PC-9 (cell line): ENCODE results near the gene DMWD. TPM values are rescaled to one million over a fixed set of nuclear protein-coding genes. Genes with fewer than 3 reads are reported as not detected.

Experiments
- BruUV-seq: library from RNA; stranded (reverse); fragments of 400-500 nt; replicated peaks from 2 replicates; lab custom pipeline; 2021; lab: Mats Ljungman, UMichigan
- CTCF ChIA-PET: fragments of 300-600 bp; sonication (Branson Sonifier 250); formaldehyde crosslinking; loops from one replicate; lab custom pipeline; 2022; ENCODE audit warnings: antibody characterized with exemption; lab: Charles Lee
- POLR2A ChIA-PET: fragments of 300-600 bp; sonication (Branson Sonifier 250); formaldehyde crosslinking; loops from one replicate; lab custom pipeline; 2022; ENCODE audit warnings: antibody characterized with exemption; ENCODE audit not compliant: unreplicated experiment; lab: Charles Lee
- DNase-seq, 2 experiments: peaks; one replicate each; pipeline versions ENCODE4 v3.0.0 to v3.0.0-alpha.2; 2015 to 2022; ENCODE audit warnings: mixed read lengths in 1 of 2
- H2AFZ ChIP-seq: fragments of 200-600 bp; sonication (generic); 2 replicates; pipeline ENCODE4 v1.8.1; 2017; ENCODE audit warnings: antibody characterized with exemption
- H3F3A ChIP-seq: fragments of 200-600 bp; sonication (generic); 2 replicates; pipeline ENCODE4 v1.8.1; 2017; ENCODE audit warnings: antibody characterized with exemption, mild to moderate bottlenecking, low read depth; ENCODE audit not compliant: insufficient read depth
- H3K27ac ChIP-seq: fragments of 200-600 bp; sonication (generic); 2 replicates; pipeline ENCODE4 v1.6.1; 2016; ENCODE audit warnings: mixed run types
- H3K27me3 ChIP-seq: fragments of 200-600 bp; sonication (generic); 2 replicates; pipeline ENCODE4 v1.6.1; 2016; ENCODE audit warnings: low read depth, mixed run types; ENCODE audit not compliant: insufficient read depth
- H3K36me3 ChIP-seq: fragments of 200-600 bp; sonication (generic); 2 replicates; pipeline ENCODE4 v1.6.1; 2016; ENCODE audit warnings: low read depth, mixed run types
- H3K4me1 ChIP-seq: fragments of 200-600 bp; sonication (generic); replicated peaks from 2 replicates; pipeline ENCODE4 v1.6.1; 2016; ENCODE audit warnings: mixed run types; ENCODE audit not compliant: insufficient read depth
- H3K4me2 ChIP-seq: fragments of 200-600 bp; sonication (generic); 2 replicates; pipeline ENCODE4 v1.6.1; 2017; ENCODE audit warnings: mixed run types
- H3K4me3 ChIP-seq: fragments of 200-600 bp; sonication (generic); 2 replicates; pipeline ENCODE4 v1.6.1; 2016; ENCODE audit warnings: mixed run types
- H3K79me2 ChIP-seq: fragments of 200-600 bp; sonication (generic); 2 replicates; pipeline ENCODE4 v1.6.1; 2017; ENCODE audit warnings: low read depth, mixed run types
- H3K9me2 ChIP-seq: fragments of 200-600 bp; sonication (generic); 2 replicates; pipeline ENCODE4 v1.8.1; 2017; ENCODE audit warnings: mild to moderate bottlenecking; ENCODE audit not compliant: insufficient read depth
- H3K9me3 ChIP-seq: fragments of 200-600 bp; sonication (generic); 2 replicates; pipeline ENCODE4 v1.8.1; 2016; ENCODE audit warnings: low read depth; ENCODE audit not compliant: insufficient read depth
- H4K20me1 ChIP-seq: fragments of 200-600 bp; sonication (generic); 2 replicates; pipeline ENCODE4 v1.8.1; 2017; ENCODE audit not compliant: insufficient read depth
- EZH2 ChIP-seq: fragments of 200-600 bp; sonication (generic); IDR thresholded peaks from 2 replicates; pipeline ENCODE4 v1.8.0; 2017; ENCODE audit warnings: antibody characterized with exemption, low read depth
- intact Hi-C: fragments of 100-400 bp; cut with micrococcal nuclease; formaldehyde crosslinking; loops from one replicate; pipeline ENCODE4 v1.10.0; 2022; ENCODE audit not compliant: unreplicated experiment
- total RNA-seq: library from RNA; stranded (reverse); gene quantifications from 2 replicates; pipeline ENCODE4 v1.2.3, GENCODE V29; 2021
- TF ChIP-seq, protein P1 (sequence below): fragments of 200-600 bp; sonication (generic); conservative IDR thresholded peaks from 2 replicates; pipeline ENCODE4 v1.6.1; 2017; ENCODE audit warnings: mixed run types, antibody characterized with exemption, mild to moderate bottlenecking, moderate library complexity

The DMWD gene
- total RNA-seq, 1 experiment from 2014 or later: 66.7 TPM

DNA sequence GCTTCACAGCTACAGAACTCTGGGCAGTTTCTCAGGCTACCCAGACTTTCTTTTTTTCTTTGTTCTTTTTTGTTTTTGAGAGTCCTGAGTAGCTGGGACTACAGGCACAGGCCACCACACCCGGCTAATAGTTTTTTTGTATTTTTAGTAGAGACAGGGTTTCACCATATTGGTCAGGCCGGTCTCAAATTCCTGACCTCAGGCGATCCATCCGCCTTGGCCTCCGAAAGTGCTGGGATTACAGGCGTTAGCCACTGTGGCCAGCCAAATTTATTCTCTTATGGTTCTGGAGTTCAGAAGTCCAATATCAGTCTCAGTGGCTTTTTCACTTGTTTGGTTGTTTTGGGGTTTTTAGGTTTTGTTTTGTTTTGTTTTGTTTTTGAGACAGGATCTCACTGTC, 47.0 kb downstream of the DMWD start:
- H3K9me3 ChIP-seq: no peaks in the 10 kb centered on the region
- intact Hi-C loops: no loop called here
- no TSS peak for BruUV-seq
- ChIA-PET CTCF (no interaction called here), POLR2A (no interaction called here)
- H3K36me3 ChIP-seq: no peaks in the 10 kb centered on the region
- H2AFZ ChIP-seq: no peak overlapping the region
- no peak overlapping the region for H3K4me2 ChIP-seq
- H3K27me3 ChIP-seq: no peaks in the 10 kb centered on the region
- no peak for TF ChIP-seq EZH2
- TF ChIP-seq, protein P1, sequence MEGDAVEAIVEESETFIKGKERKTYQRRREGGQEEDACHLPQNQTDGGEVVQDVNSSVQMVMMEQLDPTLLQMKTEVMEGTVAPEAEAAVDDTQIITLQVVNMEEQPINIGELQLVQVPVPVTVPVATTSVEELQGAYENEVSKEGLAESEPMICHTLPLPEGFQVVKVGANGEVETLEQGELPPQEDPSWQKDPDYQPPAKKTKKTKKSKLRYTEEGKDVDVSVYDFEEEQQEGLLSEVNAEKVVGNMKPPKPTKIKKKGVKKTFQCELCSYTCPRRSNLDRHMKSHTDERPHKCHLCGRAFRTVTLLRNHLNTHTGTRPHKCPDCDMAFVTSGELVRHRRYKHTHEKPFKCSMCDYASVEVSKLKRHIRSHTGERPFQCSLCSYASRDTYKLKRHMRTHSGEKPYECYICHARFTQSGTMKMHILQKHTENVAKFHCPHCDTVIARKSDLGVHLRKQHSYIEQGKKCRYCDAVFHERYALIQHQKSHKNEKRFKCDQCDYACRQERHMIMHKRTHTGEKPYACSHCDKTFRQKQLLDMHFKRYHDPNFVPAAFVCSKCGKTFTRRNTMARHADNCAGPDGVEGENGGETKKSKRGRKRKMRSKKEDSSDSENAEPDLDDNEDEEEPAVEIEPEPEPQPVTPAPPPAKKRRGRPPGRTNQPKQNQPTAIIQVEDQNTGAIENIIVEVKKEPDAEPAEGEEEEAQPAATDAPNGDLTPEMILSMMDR: no peak
- no peaks in the 10 kb centered on the region for H4K20me1 ChIP-seq
- H3F3A ChIP-seq: peaks cover 12% of the 10 kb centered on the region; the same call in 1 of the 2 replicates
- no peak overlapping the region for H3K4me3 ChIP-seq
- no peak for DNase-seq
- no peak overlapping the region for H3K27ac ChIP-seq
- peaks cover 8% of the 10 kb centered on the region for H3K4me1 ChIP-seq
- no peaks in the 10 kb centered on the region for H3K79me2 ChIP-seq
- H3K9me2 ChIP-seq: no peaks in the 10 kb centered on the region

DNA sequence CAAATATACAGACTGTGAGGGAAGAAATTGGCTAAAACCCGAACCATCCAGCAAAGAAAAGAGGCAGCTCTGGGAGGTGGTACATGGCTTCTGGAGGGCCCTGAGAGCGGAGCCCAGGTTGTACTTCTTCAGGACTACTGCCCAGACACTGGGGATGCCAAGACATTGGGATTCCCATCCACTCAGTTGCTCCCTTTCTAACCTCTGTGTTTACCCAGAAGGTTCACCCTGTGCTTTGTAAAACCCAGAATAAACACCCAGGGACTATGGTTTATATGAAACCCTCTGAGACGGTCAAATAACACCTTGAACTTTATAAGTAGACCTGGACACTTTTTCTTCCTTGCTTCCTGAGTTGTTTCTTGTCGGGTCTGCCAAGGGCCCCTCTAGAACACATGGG, 49.7 kb downstream of the DMWD start:
- Histone ChIP-seq H2AFZ (no peak overlapping the region), H4K20me1 (no peaks in the 10 kb centered on the region), H3K4me3 (no peak overlapping the region), H3K4me1 (no peaks in the 10 kb centered on the region), H3K4me2 (no peak overlapping the region), H3K9me2 (no peaks in the 10 kb centered on the region), H3K9me3 (no peaks in the 10 kb centered on the region), H3K27me3 (no peaks in the 10 kb centered on the region), H3K27ac (no peak overlapping the region), H3K36me3 (no peaks in the 10 kb centered on the region), H3F3A (peaks cover 17% of the 10 kb centered on the region; the same call in 1 of the 2 replicates), H3K79me2 (no peaks in the 10 kb centered on the region)
- TF ChIP-seq, protein P1: no peak
- no peak for TF ChIP-seq EZH2
- DNase-seq: no peak
- CTCF ChIA-PET: no interaction called here
- BruUV-seq: no TSS peak
- POLR2A ChIA-PET: interaction anchor here (0.5 kb wide), 1 partner anchor 40 kb away, joined by 10 read pairs; the partner anchor contains the start of gene DMPK
- intact Hi-C loops: no loop called here

DNA sequence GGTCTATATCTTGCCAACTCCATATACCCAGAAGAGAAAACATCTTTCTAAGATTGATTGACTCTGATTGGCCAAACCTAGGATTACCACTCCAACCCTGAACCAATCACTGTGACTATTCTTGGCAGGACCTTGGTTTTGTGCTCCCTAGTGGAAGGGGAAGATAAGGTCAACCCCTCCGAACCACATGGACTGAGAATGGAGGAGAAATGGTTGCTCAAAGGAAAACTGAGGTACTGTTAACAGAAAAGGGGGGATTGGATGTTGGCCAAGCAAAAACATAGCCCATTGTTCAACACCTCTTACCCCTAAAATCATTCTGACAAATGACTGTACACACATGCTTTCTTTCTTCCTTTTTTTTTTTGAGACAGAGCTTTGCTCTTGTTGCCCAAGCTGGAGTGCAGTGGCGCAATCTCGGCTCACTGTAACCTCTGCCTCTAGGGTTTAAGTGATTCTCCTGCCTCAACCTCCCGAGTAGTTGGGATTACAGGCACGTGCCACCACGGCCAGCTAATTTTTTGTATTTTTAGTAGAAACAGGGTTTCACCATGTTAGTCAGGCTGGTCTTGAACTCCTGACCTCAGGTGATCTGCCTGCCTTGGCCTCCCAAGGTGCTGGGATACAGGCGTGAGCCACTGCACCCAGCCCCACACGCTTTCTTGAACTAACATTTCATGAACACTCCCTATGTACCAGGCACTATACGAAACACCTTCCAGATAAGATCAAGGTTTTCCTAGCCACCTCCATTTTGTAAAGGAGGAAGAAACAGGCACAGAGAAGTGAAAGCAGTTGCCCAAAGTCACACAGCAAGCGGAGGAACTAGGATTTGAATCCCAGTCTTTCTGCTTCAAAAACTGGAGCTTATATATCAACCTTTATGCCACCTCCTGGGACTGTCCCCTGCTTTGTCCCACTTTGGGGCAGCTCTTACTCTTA, 52.9 kb downstream of the DMWD start:
- ChIA-PET POLR2A (interaction anchor here (0.6 kb wide), 1 partner anchor 28 kb away, joined by 3 read pairs; no protein-coding TSS in a partner anchor), CTCF (interaction anchor here (0.6 kb wide), 1 partner anchor 83 kb away, joined by 3 read pairs; no protein-coding TSS in a partner anchor)
- no peak overlapping the region for H2AFZ ChIP-seq
- H3K79me2 ChIP-seq: no peaks in the 10 kb centered on the region
- no peaks in the 10 kb centered on the region for H3K36me3 ChIP-seq
- BruUV-seq: no TSS peak
- H3K4me1 ChIP-seq: peaks cover 4% of the 10 kb centered on the region; the same call in 1 of the 2 replicates
- no peak overlapping the region for H3K4me2 ChIP-seq
- no peaks in the 10 kb centered on the region for H3K27me3 ChIP-seq
- DNase-seq: no peak
- intact Hi-C loops: no loop called here
- no peaks in the 10 kb centered on the region for H3K9me3 ChIP-seq
- H3K27ac ChIP-seq: no peak overlapping the region
- H4K20me1 ChIP-seq: no peaks in the 10 kb centered on the region
- H3F3A ChIP-seq: peaks cover 22% of the 10 kb centered on the region
- H3K9me2 ChIP-seq: no peaks in the 10 kb centered on the region
- H3K4me3 ChIP-seq: no peak overlapping the region
- TF ChIP-seq EZH2: no peak
- TF ChIP-seq, protein P1: no peak
